ENCODE results near the gene ZNF407. TPM values are rescaled to one million over a fixed set of nuclear protein-coding genes. Genes with fewer than 3 reads are reported as not detected.

ZNF407 gene
- total and polyA plus RNA-seq, 4 donors, result 2.8 to 34.9 (median 9.5) TPM

- Histone ChIP-seq H3K9me3 (ENCODE audit: control insufficient read depth in 4 of 4, insufficient read depth in 3 of 4, low read length in 3 of 4) (no peaks in the 10 kb centered on the region), H3K36me3 (ENCODE audit: control insufficient read depth in 4 of 4, insufficient read depth in 4 of 4, low read length in 4 of 4) (no peaks in the 10 kb centered on the region), H3K4me1 (ENCODE audit: control insufficient read depth in 5 of 5, insufficient read depth in 5 of 5, low read length in 5 of 5) (peaks cover 0 to 5% (median 0%) of the 10 kb centered on the region in 5 donors), H3K27ac (ENCODE audit: low read depth in 1 of 2, low read length in 1 of 2) (no peak overlapping the region), H3K27me3 (ENCODE audit: control insufficient read depth in 3 of 3, insufficient read depth in 3 of 3, low read length in 2 of 3) (no peaks in the 10 kb centered on the region), H3K9ac (ENCODE audit: insufficient read depth in 1 of 2, low read length in 2 of 2) (no peak overlapping the region), H3K4me3 (no peak overlapping the region)
- DNase-seq (peak in 1 of 3 donors; percentile 16), ATAC-seq (ENCODE audit: insufficient read depth, low FRiP score) (no peak)
- TF ChIP-seq, protein P1, sequence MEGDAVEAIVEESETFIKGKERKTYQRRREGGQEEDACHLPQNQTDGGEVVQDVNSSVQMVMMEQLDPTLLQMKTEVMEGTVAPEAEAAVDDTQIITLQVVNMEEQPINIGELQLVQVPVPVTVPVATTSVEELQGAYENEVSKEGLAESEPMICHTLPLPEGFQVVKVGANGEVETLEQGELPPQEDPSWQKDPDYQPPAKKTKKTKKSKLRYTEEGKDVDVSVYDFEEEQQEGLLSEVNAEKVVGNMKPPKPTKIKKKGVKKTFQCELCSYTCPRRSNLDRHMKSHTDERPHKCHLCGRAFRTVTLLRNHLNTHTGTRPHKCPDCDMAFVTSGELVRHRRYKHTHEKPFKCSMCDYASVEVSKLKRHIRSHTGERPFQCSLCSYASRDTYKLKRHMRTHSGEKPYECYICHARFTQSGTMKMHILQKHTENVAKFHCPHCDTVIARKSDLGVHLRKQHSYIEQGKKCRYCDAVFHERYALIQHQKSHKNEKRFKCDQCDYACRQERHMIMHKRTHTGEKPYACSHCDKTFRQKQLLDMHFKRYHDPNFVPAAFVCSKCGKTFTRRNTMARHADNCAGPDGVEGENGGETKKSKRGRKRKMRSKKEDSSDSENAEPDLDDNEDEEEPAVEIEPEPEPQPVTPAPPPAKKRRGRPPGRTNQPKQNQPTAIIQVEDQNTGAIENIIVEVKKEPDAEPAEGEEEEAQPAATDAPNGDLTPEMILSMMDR (IDR thresholded peaks at IDR 0.05; ENCODE audit: control extremely low read depth, extremely low read depth), result no peak
- WGBS, 2 donors, result 81 to 90% methylated on average over 5 of the region's 5 CpGs
Measured at GRCh38 chr18:74728586-74728985, 130.9 kb downstream of the ZNF407 start.

- Histone ChIP-seq H3K36me3 (ENCODE audit: control insufficient read depth in 4 of 4, insufficient read depth in 4 of 4, low read length in 4 of 4) (no peaks in the 10 kb centered on the region), H3K4me3 (no peak overlapping the region), H3K4me1 (ENCODE audit: control insufficient read depth in 5 of 5, insufficient read depth in 5 of 5, low read length in 5 of 5) (peaks cover 0 to 5% (median 0%) of the 10 kb centered on the region in 5 donors), H3K9me3 (ENCODE audit: control insufficient read depth in 4 of 4, insufficient read depth in 3 of 4, low read length in 3 of 4) (no peaks in the 10 kb centered on the region), H3K9ac (ENCODE audit: insufficient read depth in 1 of 2, low read length in 2 of 2) (no peak overlapping the region), H3K27ac (ENCODE audit: low read depth in 1 of 2, low read length in 1 of 2) (no peak overlapping the region), H3K27me3 (ENCODE audit: control insufficient read depth in 3 of 3, insufficient read depth in 3 of 3, low read length in 2 of 3) (no peaks in the 10 kb centered on the region)
- no peak for DNase-seq
- TF ChIP-seq, protein P1 (IDR thresholded peaks at IDR 0.05; ENCODE audit: control extremely low read depth, extremely low read depth), result no peak
- WGBS, 2 donors, result 96 to 98% methylated on average over 5 of the region's 5 CpGs
- no peak for ATAC-seq (ENCODE audit: insufficient read depth, low FRiP score)
Measured at GRCh38 chr18:74731097-74731496, 133.4 kb downstream of the ZNF407 start.

- Histone ChIP-seq H3K4me3 (no peak overlapping the region), H3K27ac (ENCODE audit: low read depth in 1 of 2, low read length in 1 of 2) (no peak overlapping the region), H3K27me3 (ENCODE audit: control insufficient read depth in 3 of 3, insufficient read depth in 3 of 3, low read length in 2 of 3) (no peaks in the 10 kb centered on the region), H3K9me3 (ENCODE audit: control insufficient read depth in 4 of 4, insufficient read depth in 3 of 4, low read length in 3 of 4) (no peaks in the 10 kb centered on the region), H3K9ac (ENCODE audit: insufficient read depth in 1 of 2, low read length in 2 of 2) (no peak overlapping the region), H3K4me1 (ENCODE audit: control insufficient read depth in 5 of 5, insufficient read depth in 5 of 5, low read length in 5 of 5) (peaks cover 0 to 5% (median 0%) of the 10 kb centered on the region in 5 donors), H3K36me3 (ENCODE audit: control insufficient read depth in 4 of 4, insufficient read depth in 4 of 4, low read length in 4 of 4) (no peaks in the 10 kb centered on the region)
- 89 to 91% methylated on average over 1 of the region's 1 CpG for WGBS, 2 donors
- DNase-seq (no peak), ATAC-seq (ENCODE audit: insufficient read depth, low FRiP score) (no peak)
- TF ChIP-seq, protein P1 (IDR thresholded peaks at IDR 0.05; ENCODE audit: control extremely low read depth, extremely low read depth), result no peak
Measured at GRCh38 chr18:74732380-74732779, 134.7 kb downstream of the ZNF407 start.

DNA sequence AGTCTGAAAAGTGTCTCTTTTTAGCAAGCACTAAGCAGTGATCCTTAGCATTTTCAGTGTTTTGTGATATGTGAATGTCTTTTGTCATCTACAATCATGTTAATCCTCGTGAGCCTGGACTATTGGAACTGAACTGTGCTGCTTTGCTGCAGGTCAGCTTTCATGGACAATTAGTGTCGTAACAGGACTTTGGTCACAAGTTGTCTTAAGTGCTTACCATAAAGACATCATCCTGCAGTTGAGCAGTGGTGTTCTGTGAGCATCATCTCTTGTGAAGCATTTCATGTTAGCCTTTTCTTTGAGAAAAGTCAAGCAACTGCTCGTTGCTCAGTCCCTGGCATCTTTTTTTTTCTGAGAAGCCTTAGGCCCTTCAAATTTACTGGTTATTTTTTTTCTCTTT is 135.9 kb downstream of the ZNF407 start:
- no peaks in the 10 kb centered on the region for H3K36me3 ChIP-seq (ENCODE audit: control insufficient read depth in 4 of 4, insufficient read depth in 4 of 4, low read length in 4 of 4)
- WGBS, 2 donors, result 91 to 96% methylated on average over 3 of the region's 3 CpGs
- no peaks in the 10 kb centered on the region for H3K9me3 ChIP-seq (ENCODE audit: control insufficient read depth in 4 of 4, insufficient read depth in 3 of 4, low read length in 3 of 4)
- H3K4me3 ChIP-seq, result no peak overlapping the region
- TF ChIP-seq, protein P1 (IDR thresholded peaks at IDR 0.05; ENCODE audit: control extremely low read depth, extremely low read depth), result no peak
- no peak overlapping the region for H3K9ac ChIP-seq (ENCODE audit: insufficient read depth in 1 of 2, low read length in 2 of 2)
- H3K4me1 ChIP-seq (ENCODE audit: control insufficient read depth in 5 of 5, insufficient read depth in 5 of 5, low read length in 5 of 5), result peaks cover 0 to 3% (median 0%) of the 10 kb centered on the region in 5 donors
- peak in 1 of 3 donors; percentile 23 for DNase-seq
- no peaks in the 10 kb centered on the region for H3K27me3 ChIP-seq (ENCODE audit: control insufficient read depth in 3 of 3, insufficient read depth in 3 of 3, low read length in 2 of 3)
- ATAC-seq (ENCODE audit: insufficient read depth, low FRiP score), result no peak
- H3K27ac ChIP-seq (ENCODE audit: low read depth in 1 of 2, low read length in 1 of 2), result no peak overlapping the region
